NCI-H774 (cell line): ENCODE measurements around the gene ENHO.

Experiments
- DNase-seq: peaks from one replicate; lab custom pipeline; 2025; lab: John Stamatoyannopoulos, UW

Gene ENHO

GRCh38 chr9:34524349-34524748 is 1.6 kb upstream of the ENHO start:
- no peak for DNase-seq

DNA sequence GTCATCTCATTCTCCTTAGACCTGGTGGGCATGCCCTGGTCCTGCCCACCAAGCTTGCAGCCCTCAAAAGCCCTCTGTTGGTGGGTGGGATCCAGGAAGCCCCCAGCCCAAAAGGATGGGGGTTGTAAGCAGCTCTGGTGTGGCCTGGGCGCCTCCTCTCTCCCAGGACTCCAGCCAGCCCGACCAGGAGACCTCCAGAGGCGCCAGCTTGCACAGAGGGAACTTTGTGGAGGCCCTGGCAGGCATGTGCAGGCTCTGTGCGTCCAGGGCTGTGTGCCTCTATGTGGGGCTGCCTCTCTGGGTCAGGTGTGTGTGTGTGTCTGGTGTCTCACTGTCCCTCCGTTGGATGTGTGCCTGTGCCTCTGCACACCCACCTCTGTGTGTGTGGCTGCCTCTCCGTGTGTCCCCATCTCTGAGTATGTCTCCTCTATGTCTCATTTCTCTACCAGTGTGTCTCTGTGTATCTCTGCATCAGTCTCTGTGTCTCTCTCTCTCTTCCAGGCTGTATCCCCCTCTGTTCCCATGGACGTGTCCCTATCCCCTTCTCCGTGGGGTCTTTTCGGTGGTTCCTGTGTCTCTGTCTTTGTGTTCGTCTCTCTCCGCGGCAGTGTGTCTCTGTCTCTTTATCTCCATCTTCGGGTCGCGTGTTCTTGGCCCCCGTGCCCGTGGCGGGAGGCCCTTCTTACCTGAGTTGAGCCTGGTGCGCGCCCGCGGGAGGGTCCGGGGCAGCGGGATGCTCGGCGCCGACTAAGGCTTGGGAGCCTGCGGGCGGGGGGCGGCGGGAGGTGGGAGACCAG is 501 bp downstream of the ENHO start:
- no peak for DNase-seq

DNA sequence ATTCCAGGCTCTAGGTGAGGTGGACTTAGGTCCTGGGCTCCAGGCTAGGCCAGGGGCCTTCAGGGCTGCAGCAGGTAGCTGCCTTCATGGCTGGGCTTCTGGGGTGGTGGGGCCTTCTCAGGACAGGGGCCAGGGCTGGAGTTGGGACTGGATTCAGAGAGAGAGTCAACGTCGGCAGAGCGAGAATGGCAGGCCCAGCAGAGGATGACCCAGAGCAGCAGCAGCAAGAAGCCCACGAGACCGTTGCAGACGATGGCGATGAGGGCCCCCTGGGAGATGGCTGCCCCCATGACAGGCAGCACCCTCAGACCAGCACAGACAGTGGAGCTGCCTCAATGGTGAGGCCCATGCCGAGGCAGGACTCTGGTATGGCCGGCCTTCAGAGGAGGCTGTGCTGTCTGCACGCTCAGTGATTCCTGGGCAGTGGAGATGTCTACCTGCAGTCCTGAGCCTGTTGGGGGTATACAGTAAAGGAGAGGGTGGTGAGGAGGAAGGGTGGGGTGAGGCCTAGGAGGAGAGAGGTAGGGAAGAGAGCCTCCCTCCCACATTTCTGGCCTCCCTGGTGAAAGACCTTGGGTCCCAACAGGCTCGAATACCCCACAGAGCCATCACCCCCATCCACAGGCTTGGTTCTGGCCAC is 1.3 kb downstream of the ENHO start:
- DNase-seq = no peak

DNA sequence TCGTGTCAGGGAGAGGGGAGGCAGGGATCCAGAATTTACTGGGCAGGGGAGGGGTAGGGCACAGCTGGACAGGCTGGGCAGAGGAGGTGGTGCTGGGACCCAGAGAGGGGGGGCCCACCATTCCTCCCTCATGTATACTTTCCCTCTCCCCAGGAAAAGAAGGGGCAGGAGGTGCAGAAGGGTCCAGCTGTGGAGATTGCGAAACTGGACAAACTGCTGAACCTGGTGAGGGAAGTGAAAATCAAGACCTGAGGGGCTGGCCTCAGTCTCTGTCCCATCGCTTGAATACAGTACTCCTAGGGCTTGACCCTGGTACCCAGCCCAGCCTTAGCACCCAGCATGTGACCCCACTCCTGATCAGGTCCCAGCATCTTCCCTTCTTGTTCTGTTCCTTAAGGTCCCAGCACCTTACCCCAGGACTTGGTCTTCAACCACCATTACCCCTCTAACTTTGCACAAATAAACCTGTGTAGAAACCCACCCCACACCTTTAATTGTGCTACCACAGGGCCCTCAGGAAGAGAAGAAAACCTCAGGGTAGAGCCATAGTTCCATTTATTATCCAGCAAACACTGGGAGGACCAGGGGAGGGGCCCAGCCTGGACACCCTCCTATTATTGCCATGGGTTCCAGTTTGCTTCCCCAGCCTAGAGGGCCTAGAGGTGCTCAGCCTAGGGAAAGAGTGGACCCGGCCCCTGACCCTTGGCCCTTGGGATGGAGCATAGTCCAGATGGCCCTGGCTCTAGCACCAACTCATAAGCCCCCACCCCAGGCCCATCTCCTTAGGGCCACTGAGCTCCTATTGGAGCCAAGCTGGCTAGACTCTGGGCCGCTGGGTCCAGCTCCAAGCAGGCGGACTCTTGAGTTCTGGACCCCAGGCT is 2.0 kb downstream of the ENHO start:
- DNase-seq = no peak

DNA sequence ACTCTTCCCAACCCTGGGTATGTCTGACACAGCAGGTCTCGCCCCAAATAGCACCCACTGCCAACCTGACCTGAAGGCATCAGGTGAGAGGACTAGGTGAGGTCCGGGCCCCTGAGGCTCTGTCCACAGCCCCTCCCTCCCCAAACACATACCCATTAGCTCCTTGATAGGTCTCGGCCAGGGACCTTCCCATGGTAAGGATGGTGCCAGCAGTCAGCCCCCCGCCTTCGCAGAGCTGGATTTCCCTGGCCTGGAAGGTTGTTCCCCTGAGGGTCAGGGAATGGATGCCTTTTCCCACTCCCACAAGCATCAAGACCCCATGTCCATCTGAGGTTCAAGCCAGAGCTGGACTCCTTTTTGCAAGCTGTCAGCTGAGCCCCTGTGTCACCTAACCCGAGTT is 2.7 kb downstream of the ENHO start:
- DNase-seq = no peak

GRCh38 chr9:34519321-34520020 is 3.3 kb downstream of the ENHO start:
- no peak for DNase-seq

DNA sequence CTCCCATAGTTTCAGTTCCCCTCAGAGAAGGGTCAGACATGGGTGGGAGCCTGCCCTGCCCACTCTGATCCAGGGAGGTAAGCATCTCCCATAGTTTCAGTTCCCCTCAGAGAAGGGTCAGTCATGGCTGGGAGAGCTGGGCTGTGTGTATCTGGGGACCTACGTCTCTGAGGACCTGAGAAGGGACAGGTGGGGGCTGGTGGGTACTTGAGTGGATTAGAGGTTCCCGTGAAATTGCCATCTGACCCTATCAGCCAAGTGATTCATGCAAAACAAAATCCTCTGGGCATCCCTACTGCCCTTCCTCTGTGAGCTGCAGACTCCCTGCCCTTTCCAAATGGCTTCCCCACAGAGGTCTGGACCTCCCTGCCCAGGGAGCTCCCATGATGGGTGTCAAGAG is 3.9 kb downstream of the ENHO start:
- no peak for DNase-seq

GRCh38 chr9:34518110-34518616 is 4.6 kb downstream of the ENHO start:
- DNase-seq = no peak

GRCh38 chr9:34517185-34517584 is 5.6 kb downstream of the ENHO start:
- no peak for DNase-seq

DNA sequence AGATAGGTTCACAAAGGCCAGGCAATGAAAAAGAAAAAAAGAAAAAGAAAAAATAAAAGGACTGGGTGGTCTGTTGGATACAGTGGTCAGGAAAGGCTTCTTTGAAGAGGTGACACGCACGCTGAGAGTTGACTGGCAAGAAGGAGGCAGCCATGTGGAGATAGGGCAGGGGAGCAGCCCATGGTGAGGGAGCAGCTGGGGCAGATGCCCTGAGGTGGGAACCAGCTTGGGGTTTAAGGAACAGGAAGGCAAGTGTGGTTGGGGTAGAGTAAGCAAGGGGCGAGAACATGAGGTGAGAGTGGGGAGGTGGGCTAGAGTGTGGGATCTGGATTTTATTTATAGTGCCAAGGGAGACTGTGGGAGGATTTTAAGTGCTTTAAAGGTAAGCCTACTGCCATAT is 6.8 kb downstream of the ENHO start:
- no peak for DNase-seq

GRCh38 chr9:34514816-34515215 is 8.0 kb downstream of the ENHO start:
- DNase-seq = no peak

- DNase-seq = no peak
Observed at GRCh38 chr9:34514401-34514800, 8.4 kb downstream of the ENHO start.

DNA sequence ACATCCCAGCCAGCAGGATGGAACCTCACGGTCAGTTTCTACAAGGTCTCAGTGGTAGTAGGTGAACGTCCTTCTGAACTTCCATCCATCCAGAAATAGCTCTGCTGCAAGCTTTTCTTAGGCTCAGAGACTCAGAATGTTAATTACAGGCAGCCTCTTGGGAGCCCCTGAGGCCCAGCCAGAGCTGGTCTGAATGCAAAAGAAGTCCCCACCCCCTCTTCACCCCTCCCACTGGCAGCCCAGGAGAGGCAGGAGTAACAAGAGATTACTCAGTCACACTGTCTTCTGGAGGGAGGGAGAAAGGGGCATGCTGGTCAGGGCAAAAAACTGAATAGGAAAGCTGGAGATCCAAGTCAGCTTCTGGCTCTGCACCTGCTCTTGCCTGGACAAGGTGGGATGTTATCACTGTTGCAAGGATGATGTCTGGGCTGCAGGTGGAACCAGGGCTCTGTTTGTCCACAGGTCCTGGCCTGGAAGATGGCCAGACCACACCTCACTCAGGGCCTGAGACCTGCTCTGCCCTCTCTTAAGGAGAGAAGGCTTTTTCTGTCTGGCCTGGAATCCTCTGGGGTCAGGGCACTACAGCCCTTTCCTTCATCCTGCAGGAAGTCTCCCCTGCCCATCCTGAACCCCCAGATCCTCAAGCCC is 9.1 kb downstream of the ENHO start:
- no peak for DNase-seq

GRCh38 chr9:34512131-34513078 is 10.4 kb downstream of the ENHO start:
- no peak for DNase-seq

GRCh38 chr9:34510497-34511468 is 12.0 kb downstream of the ENHO start:
- DNase-seq = no peak

DNA sequence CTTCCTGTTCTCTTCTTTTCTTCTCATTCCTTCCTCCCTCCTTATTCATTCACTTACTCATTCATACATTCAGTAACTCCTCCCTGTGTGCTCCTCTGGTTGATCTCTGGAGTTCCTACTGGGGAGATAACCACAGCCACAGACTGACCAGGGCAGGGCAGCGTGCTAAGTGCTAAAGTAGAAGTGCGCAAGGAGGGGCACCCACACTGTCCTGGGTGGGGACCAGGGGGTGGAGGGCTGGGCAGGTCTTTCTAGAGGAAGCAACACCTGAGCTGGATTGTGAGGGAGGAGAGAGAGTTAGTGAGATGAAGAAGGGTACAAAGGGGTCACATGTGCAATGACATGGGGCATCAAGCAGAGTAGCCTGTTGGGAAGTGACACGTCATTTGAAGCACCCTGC is 13.8 kb downstream of the ENHO start:
- no peak for DNase-seq

DNA sequence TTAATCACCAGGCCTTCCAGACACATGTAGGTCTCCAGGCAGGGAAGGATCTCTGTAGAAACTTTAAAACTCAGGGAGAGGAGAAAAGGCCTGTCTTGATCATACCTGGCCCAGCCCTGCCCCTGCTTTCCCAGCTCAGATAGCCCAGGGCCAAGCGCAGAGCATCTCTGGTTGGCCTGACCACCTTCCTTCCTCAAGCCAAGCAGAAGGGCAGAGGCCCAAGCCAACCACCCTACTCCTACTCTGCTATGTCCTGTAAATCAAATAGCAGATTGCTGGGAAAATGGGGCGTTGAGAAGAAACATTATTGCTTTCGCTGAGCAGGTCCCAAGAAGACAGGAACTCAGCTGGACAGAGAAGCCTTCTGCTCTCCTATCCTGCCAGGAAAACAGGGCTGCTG is 14.3 kb downstream of the ENHO start:
- no peak for DNase-seq

DNA sequence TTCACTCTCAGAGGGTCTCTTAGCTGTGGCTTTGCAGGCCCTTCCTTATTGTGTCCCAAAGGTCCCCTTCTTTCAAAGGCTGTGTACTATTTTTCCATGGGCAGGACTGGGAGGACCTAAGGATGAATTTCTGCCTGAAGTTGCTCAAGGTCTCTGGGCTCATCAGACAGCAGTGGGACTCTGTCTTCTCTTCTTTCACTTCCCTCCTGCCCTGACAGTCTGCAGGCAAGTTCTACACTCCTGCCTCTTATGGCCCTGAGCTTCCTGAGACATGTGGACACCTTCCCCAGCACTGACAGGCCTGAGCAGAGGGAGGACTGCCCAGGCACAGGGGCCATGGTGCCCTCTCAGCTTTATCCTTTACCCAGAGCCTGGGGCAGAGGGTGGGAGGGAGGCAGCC is 14.8 kb downstream of the ENHO start:
- no peak for DNase-seq

DNA sequence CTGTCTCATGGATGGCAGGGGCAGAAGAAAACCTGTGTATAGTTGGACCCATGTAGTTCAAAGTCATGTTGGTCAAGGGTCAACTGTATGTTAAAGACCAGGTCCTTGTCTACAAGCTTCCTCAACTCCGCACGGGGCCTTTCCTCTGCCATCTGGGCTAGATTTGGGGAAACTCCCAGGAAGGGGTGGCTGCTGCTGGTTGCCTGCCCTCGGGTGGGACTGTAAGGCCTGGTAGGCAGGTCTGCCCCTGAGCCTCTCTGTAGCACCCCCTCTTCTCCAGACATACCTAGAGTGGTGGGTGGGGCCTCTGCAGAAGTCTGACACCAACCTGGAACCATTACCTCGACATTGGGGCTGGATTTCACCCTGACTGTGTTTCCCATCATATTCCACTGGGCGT is 15.2 kb downstream of the ENHO start:
- no peak for DNase-seq
